IPS-18a (cell line): ENCODE results near the gene TNFRSF6B.

Experiments
- H3K27ac ChIP-seq: one replicate; pipeline ENCODE4 v1.5.1; 2013; ENCODE audit warnings: low read length
- H3K27me3 ChIP-seq: one replicate; pipeline ENCODE4 v1.6.1; 2013; ENCODE audit warnings: mild to moderate bottlenecking, low read length; ENCODE audit not compliant: control insufficient read depth, insufficient read depth
- H3K36me3 ChIP-seq: one replicate; pipeline ENCODE4 v1.6.1; 2013; ENCODE audit warnings: low read depth, low read length; ENCODE audit not compliant: control insufficient read depth
- H3K4me1 ChIP-seq: one replicate; pipeline ENCODE4 v1.6.1; 2013; ENCODE audit warnings: low read depth, low read length; ENCODE audit not compliant: control insufficient read depth
- H3K4me3 ChIP-seq: one replicate; pipeline ENCODE4 v1.5.1; 2013; ENCODE audit warnings: low read length
- H3K9ac ChIP-seq: one replicate; pipeline ENCODE4 v1.6.1; 2013; ENCODE audit warnings: mild to moderate bottlenecking, low read length, moderate library complexity
- H3K9me3 ChIP-seq: one replicate; pipeline ENCODE4 v1.6.1; 2013; ENCODE audit warnings: low read depth, low read length; ENCODE audit not compliant: control insufficient read depth

TNFRSF6B gene

DNA sequence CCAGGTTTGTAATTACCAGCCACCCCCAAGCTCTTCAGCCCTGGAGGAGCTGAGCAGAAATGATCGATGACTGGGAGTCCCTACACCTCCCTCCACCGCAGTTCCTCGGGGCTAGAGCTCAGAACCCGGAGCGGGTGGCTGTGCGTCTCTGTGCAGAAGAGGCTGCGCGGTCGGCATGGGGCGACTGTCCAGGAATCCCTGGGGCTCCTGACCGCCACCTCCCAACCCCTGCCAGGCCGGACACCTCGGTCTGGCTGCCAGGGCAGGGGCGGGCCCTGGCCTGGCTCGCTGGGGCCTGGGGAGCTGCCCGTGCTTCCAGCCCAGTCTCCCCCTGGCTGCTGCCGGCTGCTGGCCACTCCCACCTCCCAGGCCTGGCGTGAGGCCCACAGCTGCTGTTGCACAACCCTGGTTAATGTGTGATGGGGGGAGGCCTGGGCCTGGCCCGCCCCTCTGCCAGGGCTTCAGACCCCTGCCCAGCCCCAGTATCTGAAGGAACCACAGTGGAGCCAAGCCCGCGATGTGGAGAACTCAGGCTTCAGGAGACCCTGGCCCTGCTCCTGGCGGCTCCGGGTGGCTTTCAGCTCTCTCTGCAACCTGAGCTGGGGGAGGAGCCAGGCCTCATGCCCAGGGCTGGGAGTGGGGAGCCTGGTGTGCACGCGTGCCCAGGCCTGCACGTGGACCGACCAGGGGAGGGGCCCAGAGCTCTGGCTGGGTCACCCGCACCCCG is 44.3 kb downstream of the TNFRSF6B start:
- peak overlapping the region; percentile 75 for H3K4me3 ChIP-seq
- H3K9ac ChIP-seq = peak overlapping the region; percentile 48
- peaks cover 4% of the 10 kb centered on the region for H3K4me1 ChIP-seq
- H3K27ac ChIP-seq = no peak overlapping the region
- no peaks in the 10 kb centered on the region for H3K27me3 ChIP-seq
- H3K9me3 ChIP-seq = no peaks in the 10 kb centered on the region
- peaks cover 5% of the 10 kb centered on the region for H3K36me3 ChIP-seq

DNA sequence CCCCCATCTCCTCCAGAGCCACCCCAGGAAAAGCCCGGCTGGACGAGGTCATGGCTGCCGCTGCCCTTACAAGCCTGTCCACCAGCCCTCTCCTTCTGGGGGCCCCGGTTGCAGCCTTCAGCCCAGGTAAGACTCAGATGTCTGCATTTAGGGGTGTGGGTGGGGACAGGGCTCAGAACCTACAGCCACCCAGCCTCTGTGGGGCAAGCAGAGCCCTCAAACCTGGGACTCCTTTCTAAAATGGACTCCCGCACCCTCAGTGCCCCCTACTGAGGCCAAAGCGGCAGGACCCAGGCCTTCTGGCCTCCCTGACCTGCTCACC is 44.9 kb downstream of the TNFRSF6B start:
- H3K9ac ChIP-seq = peak overlapping the region; percentile 48
- H3K27me3 ChIP-seq = no peaks in the 10 kb centered on the region
- H3K9me3 ChIP-seq = no peaks in the 10 kb centered on the region
- H3K4me3 ChIP-seq = peak overlapping the region; percentile 75
- H3K4me1 ChIP-seq = peaks cover 4% of the 10 kb centered on the region
- peaks cover 5% of the 10 kb centered on the region for H3K36me3 ChIP-seq
- no peak overlapping the region for H3K27ac ChIP-seq

DNA sequence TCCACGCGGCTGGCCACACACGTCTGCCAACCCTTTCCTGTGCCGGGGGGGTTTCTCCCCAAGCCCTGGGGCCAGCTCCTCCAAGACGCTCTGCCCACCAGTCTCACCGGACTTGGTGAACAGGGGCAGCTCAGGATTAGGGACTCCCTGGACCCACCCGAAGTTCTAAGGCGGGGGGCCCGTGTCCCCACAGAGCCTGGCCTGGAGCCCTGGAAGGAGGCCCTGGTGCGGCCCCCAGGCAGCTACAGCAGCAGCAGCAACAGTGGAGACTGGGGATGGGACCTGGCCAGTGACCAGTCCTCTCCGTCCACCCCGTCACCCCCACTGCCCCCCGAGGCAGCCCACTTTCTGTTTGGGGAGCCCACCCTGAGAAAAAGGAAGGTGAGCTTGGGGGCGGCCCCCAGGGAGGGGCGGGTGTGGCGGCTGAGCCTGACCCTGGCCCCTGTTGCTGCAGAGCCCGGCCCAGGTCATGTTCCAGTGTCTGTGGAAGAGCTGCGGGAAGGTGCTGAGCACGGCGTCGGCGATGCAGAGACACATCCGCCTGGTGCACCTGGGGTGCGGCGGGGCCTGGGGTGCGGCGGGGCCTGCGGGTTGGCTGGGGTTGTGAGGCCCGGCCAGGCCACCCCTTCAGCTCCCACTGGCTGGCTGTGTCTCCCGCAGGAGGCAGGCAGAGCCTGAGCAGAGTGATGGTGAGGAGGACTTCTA is 45.4 kb downstream of the TNFRSF6B start:
- Histone ChIP-seq H3K36me3 (peaks cover 5% of the 10 kb centered on the region), H3K27ac (no peak overlapping the region), H3K4me1 (peaks cover 4% of the 10 kb centered on the region), H3K27me3 (no peaks in the 10 kb centered on the region), H3K9me3 (no peaks in the 10 kb centered on the region), H3K4me3 (peak overlapping the region; percentile 75), H3K9ac (no peak overlapping the region)

DNA sequence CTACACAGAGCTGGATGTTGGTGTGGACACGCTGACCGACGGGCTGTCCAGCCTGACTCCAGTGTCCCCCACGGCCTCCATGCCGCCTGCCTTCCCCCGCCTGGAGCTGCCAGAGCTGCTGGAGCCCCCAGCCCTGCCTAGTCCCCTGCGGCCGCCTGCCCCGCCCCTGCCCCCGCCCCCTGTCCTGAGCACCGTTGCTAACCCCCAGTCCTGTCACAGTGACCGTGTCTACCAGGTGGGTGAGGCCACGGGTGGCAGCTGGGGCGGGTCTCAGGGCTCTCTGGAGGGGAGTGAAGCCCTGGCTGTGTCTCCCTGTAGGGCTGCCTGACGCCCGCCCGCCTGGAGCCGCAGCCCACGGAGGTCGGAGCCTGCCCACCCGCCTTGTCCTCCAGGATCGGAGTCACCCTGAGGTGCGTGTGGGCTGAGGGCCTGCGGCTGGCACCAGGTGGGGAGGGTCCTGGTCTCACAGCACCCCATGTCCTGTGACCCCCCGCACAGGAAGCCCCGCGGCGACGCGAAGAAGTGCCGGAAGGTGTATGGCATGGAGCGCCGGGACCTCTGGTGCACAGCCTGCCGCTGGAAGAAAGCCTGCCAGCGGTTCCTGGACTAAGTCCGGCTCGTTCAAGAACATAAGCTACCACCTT is 46.1 kb downstream of the TNFRSF6B start:
- Histone ChIP-seq H3K9me3 (no peaks in the 10 kb centered on the region), H3K4me1 (peaks cover 4% of the 10 kb centered on the region), H3K9ac (no peak overlapping the region), H3K4me3 (no peak overlapping the region), H3K27me3 (no peaks in the 10 kb centered on the region), H3K27ac (no peak overlapping the region), H3K36me3 (peaks cover 5% of the 10 kb centered on the region)

DNA sequence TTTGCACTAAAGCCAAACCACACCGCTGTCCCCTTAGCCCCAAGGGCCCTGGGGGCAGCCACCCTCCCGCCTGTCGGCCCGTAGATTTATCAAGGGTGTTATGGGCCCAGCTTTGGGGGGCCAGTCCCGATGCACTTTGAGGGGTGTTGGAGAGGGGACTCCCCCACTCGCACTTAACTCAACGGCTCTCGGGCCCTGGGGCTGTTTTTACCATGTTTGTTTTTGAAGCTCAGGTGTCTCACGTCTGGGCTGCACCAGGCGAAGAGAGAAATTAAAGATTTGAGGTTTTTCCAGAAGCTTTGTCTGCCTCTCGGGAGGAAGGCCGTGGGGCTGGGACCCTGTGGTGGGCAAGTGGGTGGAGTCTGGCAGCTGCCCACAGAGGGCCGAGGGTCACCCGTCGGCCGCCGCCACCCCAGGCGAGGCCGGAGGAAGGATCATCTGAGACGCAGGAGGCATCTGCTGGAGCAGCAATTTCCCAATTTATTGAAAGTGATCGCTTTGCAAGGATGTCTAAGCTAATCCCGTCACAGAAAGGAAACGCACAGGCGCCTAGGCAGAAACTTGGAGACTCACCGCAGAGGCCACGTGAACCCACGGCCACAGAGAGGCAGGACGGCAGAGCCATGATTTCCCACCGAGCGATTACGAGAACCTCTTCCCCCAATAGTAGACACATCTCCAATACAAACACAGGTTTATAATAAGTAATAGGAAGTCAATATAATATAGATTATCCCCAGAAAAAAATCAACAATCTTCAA is 46.9 kb downstream of the TNFRSF6B start:
- Histone ChIP-seq H3K4me3 (no peak overlapping the region), H3K27me3 (no peaks in the 10 kb centered on the region), H3K9ac (no peak overlapping the region), H3K36me3 (peaks cover 5% of the 10 kb centered on the region), H3K27ac (no peak overlapping the region), H3K9me3 (no peaks in the 10 kb centered on the region), H3K4me1 (peaks cover 4% of the 10 kb centered on the region)

DNA sequence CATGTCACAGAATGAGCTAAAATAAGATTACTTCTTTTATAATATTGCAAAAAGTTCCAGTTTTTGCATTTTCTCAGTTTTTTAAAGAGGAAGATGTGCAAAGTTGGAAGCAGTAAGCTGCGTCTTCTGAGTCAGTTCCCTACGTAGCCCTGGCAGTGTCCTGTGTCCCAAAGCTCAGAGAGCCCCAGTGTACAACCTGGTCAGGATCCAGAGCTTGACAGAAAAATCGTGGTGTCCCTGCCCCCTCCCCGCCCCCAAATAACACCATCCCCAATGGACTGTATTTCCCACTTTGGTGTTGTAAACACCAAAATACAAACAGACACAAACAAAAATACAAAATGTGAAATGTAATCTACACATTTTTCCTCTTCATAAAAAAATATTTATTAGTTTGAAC is 47.7 kb downstream of the TNFRSF6B start:
- H3K9me3 ChIP-seq = no peaks in the 10 kb centered on the region
- H3K4me3 ChIP-seq = no peak overlapping the region
- H3K9ac ChIP-seq = no peak overlapping the region
- peaks cover 4% of the 10 kb centered on the region for H3K4me1 ChIP-seq
- no peak overlapping the region for H3K27ac ChIP-seq
- peaks cover 5% of the 10 kb centered on the region for H3K36me3 ChIP-seq
- H3K27me3 ChIP-seq = no peaks in the 10 kb centered on the region

DNA sequence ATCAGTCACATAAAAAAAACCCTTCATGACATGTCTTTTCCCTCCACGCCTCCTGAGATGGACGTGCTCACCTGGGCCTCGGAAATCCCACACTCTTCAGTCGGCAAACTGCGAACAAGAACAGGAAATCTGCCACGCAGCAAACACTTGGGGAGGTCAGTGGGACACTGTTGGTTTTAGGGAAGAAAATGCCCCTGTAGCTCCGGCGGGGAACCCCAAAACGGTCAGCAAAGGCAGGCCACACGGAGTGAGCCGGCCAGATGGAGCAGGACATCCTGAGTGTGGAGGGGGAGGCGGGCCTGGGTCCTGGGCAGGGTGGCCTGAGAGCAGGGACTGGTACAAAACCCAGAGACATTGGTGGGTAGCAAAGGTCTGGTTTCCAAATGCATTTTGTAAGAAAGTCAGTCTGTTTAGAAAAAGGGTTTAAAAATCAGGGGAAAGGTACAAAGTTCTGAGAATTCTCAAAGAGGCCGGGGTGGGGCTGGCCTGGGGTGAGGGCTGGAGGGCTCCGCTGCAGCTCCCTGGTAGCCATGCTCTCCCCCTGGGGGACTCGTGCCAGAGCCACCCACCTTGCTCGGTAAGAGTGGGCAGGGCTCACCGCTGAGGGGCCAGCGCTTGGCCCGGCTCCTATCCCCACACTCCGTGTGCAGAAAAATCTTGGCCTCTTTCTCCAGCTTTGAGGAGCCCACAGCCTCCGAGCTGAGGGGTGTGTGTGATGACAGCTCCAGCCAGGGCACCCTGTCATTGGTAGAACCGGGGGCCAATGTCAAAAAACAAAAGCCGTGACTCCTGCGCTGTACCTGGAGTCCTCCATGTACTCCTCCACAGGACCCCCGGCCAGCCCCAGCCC is 48.3 kb downstream of the TNFRSF6B start:
- Histone ChIP-seq H3K36me3 (peaks cover 5% of the 10 kb centered on the region), H3K4me1 (peaks cover 4% of the 10 kb centered on the region), H3K9me3 (no peaks in the 10 kb centered on the region), H3K27me3 (no peaks in the 10 kb centered on the region), H3K4me3 (no peak overlapping the region), H3K9ac (no peak overlapping the region), H3K27ac (no peak overlapping the region)

DNA sequence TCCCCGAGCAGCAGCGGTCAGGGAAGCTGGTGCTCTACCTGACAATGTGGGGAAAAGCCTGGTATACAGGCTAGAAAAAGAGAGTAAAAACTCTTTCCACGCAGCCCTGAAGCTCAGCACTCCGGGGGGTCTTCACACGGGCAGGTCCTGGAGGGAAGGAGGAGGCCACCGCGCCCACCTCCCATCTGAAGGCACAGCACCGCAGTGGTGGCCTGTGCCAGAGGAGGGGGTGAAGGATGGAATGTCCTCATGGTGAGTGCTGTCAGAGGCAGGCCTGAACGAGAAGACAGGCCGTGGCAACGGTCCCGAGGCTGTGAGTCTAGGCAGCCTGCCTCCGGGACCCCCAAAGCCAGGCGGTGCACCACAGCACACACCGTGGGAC is 49.0 kb downstream of the TNFRSF6B start:
- H3K4me3 ChIP-seq = no peak overlapping the region
- no peaks in the 10 kb centered on the region for H3K9me3 ChIP-seq
- H3K27ac ChIP-seq = no peak overlapping the region
- H3K4me1 ChIP-seq = peaks cover 4% of the 10 kb centered on the region
- no peaks in the 10 kb centered on the region for H3K27me3 ChIP-seq
- no peak overlapping the region for H3K9ac ChIP-seq
- peaks cover 5% of the 10 kb centered on the region for H3K36me3 ChIP-seq

DNA sequence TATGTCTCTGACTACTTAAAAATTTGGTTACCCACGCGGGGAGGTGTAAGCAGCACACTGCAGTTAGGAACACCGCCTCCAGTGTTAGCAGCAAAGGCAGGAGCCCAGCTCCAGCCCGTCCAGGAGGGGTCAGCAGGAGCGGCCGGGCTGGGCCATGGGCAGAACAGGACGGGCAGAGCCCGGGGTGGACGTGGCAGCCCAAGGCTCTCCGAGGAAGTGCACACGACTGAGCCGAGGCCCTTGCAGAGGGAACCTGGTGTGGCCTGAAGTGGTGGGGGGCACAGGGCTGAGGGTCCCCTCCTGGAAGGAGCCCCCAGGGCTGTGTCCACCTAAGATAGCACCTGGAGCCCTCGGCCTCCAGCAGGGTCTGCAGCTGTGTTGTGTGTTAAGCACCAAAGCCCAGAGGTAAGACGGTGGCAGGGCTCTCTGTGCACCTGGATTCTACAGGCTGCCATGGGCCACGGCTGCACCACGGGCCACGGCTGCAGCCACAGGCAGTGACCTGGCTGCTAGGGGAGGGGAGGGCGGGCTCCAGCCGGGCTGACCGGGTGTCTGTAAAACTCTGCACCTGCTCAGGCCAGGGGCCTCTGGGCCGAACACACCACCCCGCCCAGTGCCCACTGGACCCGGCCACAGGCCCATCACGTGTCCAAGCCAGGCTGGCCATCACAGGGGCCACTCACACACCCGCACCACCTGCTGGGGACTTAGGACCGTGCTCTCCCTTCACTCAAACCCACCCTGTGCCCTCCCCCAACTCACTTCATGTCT is 49.7 kb downstream of the TNFRSF6B start:
- H3K27ac ChIP-seq = no peak overlapping the region
- H3K9ac ChIP-seq = no peak overlapping the region
- H3K4me3 ChIP-seq = no peak overlapping the region
- H3K4me1 ChIP-seq = peaks cover 3% of the 10 kb centered on the region
- H3K9me3 ChIP-seq = no peaks in the 10 kb centered on the region
- peaks cover 5% of the 10 kb centered on the region for H3K36me3 ChIP-seq
- no peaks in the 10 kb centered on the region for H3K27me3 ChIP-seq

DNA sequence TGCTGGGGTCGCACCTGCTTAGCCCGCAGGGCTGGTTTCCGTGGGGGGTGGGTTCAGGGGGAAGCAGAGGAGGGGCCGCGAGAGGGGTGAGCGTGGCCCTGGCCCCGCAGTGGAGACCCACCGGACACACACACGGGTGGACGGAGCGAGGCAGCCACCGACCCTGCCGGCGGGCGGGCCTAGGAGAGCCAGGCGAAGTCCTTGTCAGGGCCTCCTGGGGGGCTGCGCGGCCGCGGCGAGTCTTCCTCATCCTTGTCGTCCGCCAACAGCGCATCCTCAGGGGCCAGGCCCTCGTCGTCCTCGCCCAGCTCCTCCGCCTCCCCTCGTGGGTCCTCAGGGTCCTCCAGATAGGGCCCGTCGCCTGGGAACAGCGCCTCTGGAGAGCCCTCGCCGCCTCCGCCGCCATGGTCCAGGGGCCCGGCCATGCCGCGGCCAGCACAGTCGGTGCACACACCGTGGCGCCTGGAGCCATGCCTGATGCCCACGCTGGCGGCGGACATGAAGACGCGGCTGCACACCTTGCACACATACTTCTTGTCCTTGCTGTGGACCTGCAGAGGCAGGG is 50.4 kb downstream of the TNFRSF6B start:
- no peak overlapping the region for H3K4me3 ChIP-seq
- H3K27me3 ChIP-seq = no peaks in the 10 kb centered on the region
- H3K9me3 ChIP-seq = no peaks in the 10 kb centered on the region
- peaks cover 5% of the 10 kb centered on the region for H3K36me3 ChIP-seq
- no peak overlapping the region for H3K27ac ChIP-seq
- H3K9ac ChIP-seq = no peak overlapping the region
- H3K4me1 ChIP-seq = no peaks in the 10 kb centered on the region
